SH-SY5Y (cell line): ENCODE measurements around the gene TCL1A.

ENCODE experiments used
- GATA2 ChIP-seq: IDR thresholded peaks from 2 replicates; pipeline ENCODE4 v1.6.1; 2011; ENCODE audit warnings: mild to moderate bottlenecking, low read depth, low read length
- GATA3 ChIP-seq: IDR thresholded peaks from 2 replicates; pipeline ENCODE4 v1.6.1; 2011; ENCODE audit warnings: low read depth, mild to moderate bottlenecking, low read length, moderate library complexity

DNA sequence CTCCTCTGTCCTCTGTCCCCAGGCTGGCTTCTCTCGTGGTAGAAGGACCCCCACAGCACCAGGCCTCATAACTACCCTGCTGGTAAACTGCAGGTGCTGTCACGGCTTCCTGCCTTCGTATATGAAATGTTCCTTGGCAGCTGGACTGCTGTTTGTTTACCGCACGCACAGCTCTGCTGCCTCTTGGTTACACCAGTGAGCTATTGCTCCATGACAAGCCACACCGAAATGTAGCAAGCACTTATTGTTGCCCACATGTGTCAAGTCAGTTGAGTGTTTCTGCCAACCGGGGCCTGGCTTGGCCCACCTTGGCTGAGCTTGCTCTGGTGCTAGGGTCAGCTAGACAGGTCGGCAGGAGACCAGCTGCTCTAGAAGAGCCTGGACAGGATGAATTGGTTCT lies 49.4 kb downstream of the TCL1A start:
- TF ChIP-seq GATA2 (no peak), GATA3 (no peak)
